Adipose tissue (tissue), 3 donors: ENCODE data around the gene CAND2. TPM values are rescaled to one million over a fixed set of nuclear protein-coding genes. Genes with fewer than 3 reads are reported as not detected.

Experiments
- H3K27ac ChIP-seq: one replicate; pipeline ENCODE4 v1.5.1; 2013; ENCODE audit warnings: low read depth, low read length
- WGBS, 3 donors: extraction: QIAGEN DNeasy Blood & Tissue Kit; methylation state at CpG; one replicate each; pipeline ENCODE4 v1.1.7; 2013; 5-methylcytosine and 5-hydroxymethylcytosine counted together
- polyA plus RNA-seq, 3 donors: library from polyadenylated mRNA; stranded (reverse); fragments of 200-250 nt; gene quantifications; one replicate each; pipeline ENCODE4 v1.2.3, GENCODE V29; 2013
- donor health status: healthy with polysubstance abuse.
- donor health status: Bipolar disorder and iron deficiency.
- donor health status: healthy.

The CAND2 gene
- polyA plus RNA-seq, 3 donors, result 0.79 to 2.0 (median 1.1) TPM

GRCh38 chr3:12818273-12818672 lies 21.8 kb downstream of the CAND2 start:
- 91 to 93% (median 92%) methylated on average over 8 of the region's 8 CpGs for WGBS, 3 donors
- H3K27ac ChIP-seq, result no peak overlapping the region

GRCh38 chr3:12818773-12819172 lies 22.3 kb downstream of the CAND2 start:
- no peak overlapping the region for H3K27ac ChIP-seq
- 73 to 80% (median 76%) methylated on average over 5 of the region's 5 CpGs for WGBS, 3 donors

GRCh38 chr3:12822725-12823373 lies 26.4 kb downstream of the CAND2 start:
- WGBS, 3 donors, result 44 to 67% (median 53%) methylated on average over 6 to 8 of the region's 8 CpGs
- H3K27ac ChIP-seq, result no peak overlapping the region

- 91 to 95% (median 92%) methylated on average over 7 of the region's 7 CpGs for WGBS, 3 donors
- no peak overlapping the region for H3K27ac ChIP-seq
Observed at GRCh38 chr3:12824299-12824698, 27.8 kb downstream of the CAND2 start.

- 82 to 85% (median 85%) methylated on average over 8 of the region's 8 CpGs for WGBS, 3 donors
- H3K27ac ChIP-seq, result no peak overlapping the region
Observed at GRCh38 chr3:12825156-12825555, 28.7 kb downstream of the CAND2 start.

GRCh38 chr3:12828751-12829150 lies 32.3 kb downstream of the CAND2 start:
- 89 to 96% (median 94%) methylated on average over 4 of the region's 4 CpGs for WGBS, 3 donors
- no peak overlapping the region for H3K27ac ChIP-seq

- H3K27ac ChIP-seq, result no peak overlapping the region
- WGBS, 3 donors, result 83 to 96% (median 89%) methylated on average over 4 of the region's 4 CpGs
Observed at GRCh38 chr3:12829404-12829803, 32.9 kb downstream of the CAND2 start.

- no peak overlapping the region for H3K27ac ChIP-seq
- WGBS, 3 donors, result 75 to 80% (median 76%) methylated on average over 17 of the region's 17 CpGs
Observed at GRCh38 chr3:12829886-12830784, 33.7 kb downstream of the CAND2 start.

- WGBS, 3 donors, result 87 to 90% (median 88%) methylated on average over 4 of the region's 4 CpGs
- H3K27ac ChIP-seq, result no peak overlapping the region
Observed at GRCh38 chr3:12830785-12831156, 34.3 kb downstream of the CAND2 start.

GRCh38 chr3:12831301-12831866 lies 34.9 kb downstream of the CAND2 start:
- WGBS, 3 donors, result 81 to 82% (median 81%) methylated on average over 5 of the region's 5 CpGs
- no peak overlapping the region for H3K27ac ChIP-seq

- no peak overlapping the region for H3K27ac ChIP-seq
- 76 to 83% (median 81%) methylated on average over 7 of the region's 7 CpGs for WGBS, 3 donors
Observed at GRCh38 chr3:12832350-12833221, 36.1 kb downstream of the CAND2 start.

- WGBS, 3 donors, result 78 to 87% (median 84%) methylated on average over 13 of the region's 13 CpGs
- H3K27ac ChIP-seq, result no peak overlapping the region
Observed at GRCh38 chr3:12833222-12834161, 37.0 kb downstream of the CAND2 start.

GRCh38 chr3:12835052-12835665 lies 38.7 kb downstream of the CAND2 start:
- no peak overlapping the region for H3K27ac ChIP-seq
- WGBS, 3 donors, result 83 to 91% (median 89%) methylated on average over 6 of the region's 6 CpGs

- H3K27ac ChIP-seq, result no peak overlapping the region
- 61 to 79% (median 77%) methylated on average over 6 of the region's 6 CpGs for WGBS, 3 donors
Observed at GRCh38 chr3:12837295-12837986, 41.0 kb downstream of the CAND2 start.

- no peak overlapping the region for H3K27ac ChIP-seq
Observed at GRCh38 chr3:12838179-12838965, 41.9 kb downstream of the CAND2 start.

More at GRCh38 chr3:12838179-12838965, 41.9 kb downstream of the CAND2 start:
- WGBS, 3 donors, result 71 to 76% (median 74%) methylated on average over 13 of the region's 13 CpGs
